K562 (cell line): ENCODE data around the gene RPS10. TPM values are rescaled to one million over a fixed set of nuclear protein-coding genes. Genes with fewer than 3 reads are reported as not detected.

ENCODE experiments used
- ASH1L ChIP-seq: fragments of 450-650 bp; IDR thresholded peaks from 2 replicates; pipeline ENCODE4 v1.6.1; 2018; ENCODE audit warnings: borderline replicate concordance, mild to moderate bottlenecking, low read depth; ENCODE audit not compliant: partially characterized antibody
- ERF ChIP-seq: fragments of 450-650 bp; formaldehyde crosslinking; IDR thresholded peaks from 2 replicates; pipeline ENCODE4 v1.4.0; 2020; ENCODE audit warnings: mild to moderate bottlenecking, mixed read lengths
- GABPB2 ChIP-seq: fragments of 250-450 bp; sonication (Bioruptor Pico); conservative IDR thresholded peaks from 2 replicates; pipeline ENCODE4 v1.5.1; 2021; ENCODE audit warnings: mild to moderate bottlenecking
- HOXB6 ChIP-seq: fragments of 250-450 bp; sonication (Bioruptor Pico); IDR thresholded peaks from 2 replicates; pipeline ENCODE4 v1.5.1; 2022; ENCODE audit warnings: mild to moderate bottlenecking, borderline replicate concordance
- KLF1 ChIP-seq: fragments of 450-650 bp; IDR thresholded peaks from 2 replicates; pipeline ENCODE4 v1.6.1; 2016; ENCODE audit warnings: missing genetic modification characterization, missing compliant biosample characterization
- KLF10 ChIP-seq: fragments of 250-450 bp; sonication (Bioruptor Pico); IDR thresholded peaks from 2 replicates; pipeline ENCODE4 v1.6.1; 2021; ENCODE audit warnings: matching md5 sums
- LEF1 ChIP-seq: fragments of 450-650 bp; IDR thresholded peaks from 2 replicates; pipeline ENCODE4 v1.6.1; 2016; ENCODE audit warnings: mild to moderate bottlenecking
- NFIC ChIP-seq: fragments of 450-650 bp; IDR thresholded peaks from 2 replicates; pipeline ENCODE4 v1.6.1; 2017; ENCODE audit warnings: mild to moderate bottlenecking, inconsistent platforms
- ZNF282 ChIP-seq: sonication (generic); formaldehyde crosslinking; IDR thresholded peaks from 2 replicates; pipeline ENCODE4 v1.8.1; 2023; ENCODE audit warnings: missing genetic modification reagents
- polyA plus RNA-seq, 8 experiments: library from polyadenylated mRNA; depleted of rRNA in 4 of 8; stranded (reverse) in 5 of 8; unstranded in 3 of 8; fragments of >200 nt; fragmentation: Nextera tagmentation in 2 of 8; fragmentation: Illumina TruSeq in 1 of 8; extraction: Ambion mirVana in 2 of 8; extraction: Trizol in 1 of 8; gene quantifications; 2 replicates each; pipeline versions ENCODE4 v1.2.1 to v1.2.3, GENCODE V29; 2011 to 2014; ENCODE audit warnings: inconsistent platforms in 1 of 8, missing spikeins in 1 of 8
- total RNA-seq, 7 experiments: library from RNA; depleted of rRNA in 6 of 7; stranded (reverse); fragments of >200 nt in 6 of 7; fragmentation: Illumina TruSeq in 2 of 7; extraction: Trizol in 2 of 7; gene quantifications; 2 replicates each; pipeline versions ENCODE4 v1.2.1 to v1.2.3, GENCODE V29; 2011 to 2021; ENCODE audit warnings: low replicate concordance in 1 of 7
- TF ChIP-seq, protein P1 (sequence below): fragments of 450-650 bp; IDR thresholded peaks from 2 replicates; pipeline ENCODE4 v1.6.1; 2016; ENCODE audit warnings: low read depth
- TF ChIP-seq, protein P2 (sequence below): fragments of 450-650 bp; IDR thresholded peaks from 2 replicates; pipeline ENCODE4 v1.6.1; 2017; ENCODE audit warnings: antibody characterized with exemption, mild to moderate bottlenecking
- TF ChIP-seq, protein P3 (sequence below): IDR thresholded peaks from 3 replicates; pipeline ENCODE4 v1.6.1; 2011; ENCODE audit warnings: borderline replicate concordance, mild to moderate bottlenecking, moderate library complexity; ENCODE audit not compliant: insufficient read length; ENCODE audit errors: extremely low read depth

RPS10 gene
- total and polyA plus RNA-seq, 9 of the 15 experiments (the other 6 are each of a cell fraction or from before 2014, with no cell fraction given), result 2,680 to 5,251 (median 3,876) TPM

DNA sequence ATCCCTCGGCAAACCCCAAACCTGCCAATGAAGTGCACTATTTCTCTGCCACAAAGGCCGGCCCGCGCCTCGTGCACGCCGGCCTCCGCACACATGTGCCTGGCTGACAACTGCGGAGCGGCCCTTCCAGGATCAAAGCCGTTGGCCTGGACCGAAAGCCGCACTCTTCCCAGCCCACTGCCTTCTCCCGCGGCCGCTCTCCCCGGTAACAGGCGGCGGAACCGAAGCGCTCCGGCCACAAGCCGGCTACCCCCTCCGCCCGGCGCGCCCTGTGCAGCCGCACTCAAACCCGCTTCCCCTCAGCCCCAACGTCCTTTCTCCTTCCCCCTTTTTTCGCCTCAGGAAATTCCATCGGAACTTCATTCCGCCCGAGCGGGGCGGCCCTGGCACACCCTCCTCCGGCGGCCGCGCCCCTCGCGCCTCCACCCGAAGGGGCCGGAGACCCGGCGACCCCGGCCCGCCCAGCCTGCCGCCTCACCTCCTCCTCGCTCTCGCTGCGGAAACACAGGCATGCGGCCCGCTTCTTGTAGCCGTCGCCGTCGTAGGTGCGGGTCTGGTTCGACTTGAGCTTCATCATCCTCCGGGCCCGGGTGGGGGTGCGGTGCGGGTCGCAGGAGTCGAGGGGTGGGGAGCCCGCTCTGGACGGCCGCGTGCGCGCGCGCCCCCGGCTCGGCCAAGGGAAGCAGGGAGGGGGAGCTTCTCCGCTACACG is 33.9 kb downstream of the RPS10 start (continued):
- TF ChIP-seq, protein P1, sequence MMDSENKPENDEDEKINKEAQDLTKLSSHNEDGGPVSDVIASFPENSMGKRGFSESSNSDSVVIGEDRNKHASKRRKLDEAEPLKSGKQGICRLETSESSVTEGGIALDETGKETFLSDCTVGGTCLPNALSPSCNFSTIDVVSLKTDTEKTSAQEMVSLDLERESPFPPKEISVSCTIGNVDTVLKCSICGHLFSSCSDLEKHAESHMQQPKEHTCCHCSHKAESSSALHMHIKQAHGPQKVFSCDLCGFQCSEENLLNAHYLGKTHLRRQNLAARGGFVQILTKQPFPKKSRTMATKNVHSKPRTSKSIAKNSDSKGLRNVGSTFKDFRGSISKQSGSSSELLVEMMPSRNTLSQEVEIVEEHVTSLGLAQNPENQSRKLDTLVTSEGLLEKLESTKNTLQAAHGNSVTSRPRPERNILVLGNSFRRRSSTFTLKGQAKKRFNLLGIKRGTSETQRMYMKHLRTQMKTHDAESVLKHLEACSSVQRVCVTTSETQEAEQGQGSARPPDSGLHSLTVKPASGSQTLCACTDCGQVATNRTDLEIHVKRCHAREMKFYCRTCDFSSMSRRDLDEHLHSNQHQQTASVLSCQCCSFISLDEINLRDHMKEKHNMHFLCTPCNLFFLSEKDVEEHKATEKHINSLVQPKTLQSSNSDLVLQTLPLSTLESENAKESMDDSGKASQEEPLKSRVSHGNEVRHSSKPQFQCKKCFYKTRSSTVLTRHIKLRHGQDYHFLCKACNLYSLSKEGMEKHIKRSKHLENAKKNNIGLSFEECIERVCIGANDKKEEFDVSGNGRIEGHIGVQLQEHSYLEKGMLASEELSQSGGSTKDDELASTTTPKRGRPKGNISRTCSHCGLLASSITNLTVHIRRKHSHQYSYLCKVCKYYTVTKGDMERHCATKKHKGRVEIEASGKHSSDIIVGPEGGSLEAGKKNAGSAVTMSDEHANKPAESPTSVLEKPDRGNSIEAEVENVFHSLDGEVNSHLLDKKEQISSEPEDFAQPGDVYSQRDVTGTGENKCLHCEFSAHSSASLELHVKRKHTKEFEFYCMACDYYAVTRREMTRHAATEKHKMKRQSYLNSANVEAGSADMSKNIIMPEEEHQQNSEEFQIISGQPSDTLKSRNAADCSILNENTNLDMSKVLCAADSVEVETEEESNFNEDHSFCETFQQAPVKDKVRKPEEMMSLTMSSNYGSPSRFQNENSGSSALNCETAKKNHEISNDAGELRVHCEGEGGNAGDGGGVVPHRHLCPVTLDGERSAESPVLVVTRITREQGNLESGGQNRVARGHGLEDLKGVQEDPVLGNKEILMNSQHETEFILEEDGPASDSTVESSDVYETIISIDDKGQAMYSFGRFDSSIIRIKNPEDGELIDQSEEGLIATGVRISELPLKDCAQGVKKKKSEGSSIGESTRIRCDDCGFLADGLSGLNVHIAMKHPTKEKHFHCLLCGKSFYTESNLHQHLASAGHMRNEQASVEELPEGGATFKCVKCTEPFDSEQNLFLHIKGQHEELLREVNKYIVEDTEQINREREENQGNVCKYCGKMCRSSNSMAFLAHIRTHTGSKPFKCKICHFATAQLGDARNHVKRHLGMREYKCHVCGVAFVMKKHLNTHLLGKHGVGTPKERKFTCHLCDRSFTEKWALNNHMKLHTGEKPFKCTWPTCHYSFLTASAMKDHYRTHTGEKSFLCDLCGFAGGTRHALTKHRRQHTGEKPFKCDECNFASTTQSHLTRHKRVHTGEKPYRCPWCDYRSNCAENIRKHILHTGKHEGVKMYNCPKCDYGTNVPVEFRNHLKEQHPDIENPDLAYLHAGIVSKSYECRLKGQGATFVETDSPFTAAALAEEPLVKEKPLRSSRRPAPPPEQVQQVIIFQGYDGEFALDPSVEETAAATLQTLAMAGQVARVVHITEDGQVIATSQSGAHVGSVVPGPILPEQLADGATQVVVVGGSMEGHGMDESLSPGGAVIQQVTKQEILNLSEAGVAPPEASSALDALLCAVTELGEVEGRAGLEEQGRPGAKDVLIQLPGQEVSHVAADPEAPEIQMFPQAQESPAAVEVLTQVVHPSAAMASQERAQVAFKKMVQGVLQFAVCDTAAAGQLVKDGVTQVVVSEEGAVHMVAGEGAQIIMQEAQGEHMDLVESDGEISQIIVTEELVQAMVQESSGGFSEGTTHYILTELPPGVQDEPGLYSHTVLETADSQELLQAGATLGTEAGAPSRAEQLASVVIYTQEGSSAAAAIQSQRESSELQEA, result no peak
- TF ChIP-seq, protein P2, sequence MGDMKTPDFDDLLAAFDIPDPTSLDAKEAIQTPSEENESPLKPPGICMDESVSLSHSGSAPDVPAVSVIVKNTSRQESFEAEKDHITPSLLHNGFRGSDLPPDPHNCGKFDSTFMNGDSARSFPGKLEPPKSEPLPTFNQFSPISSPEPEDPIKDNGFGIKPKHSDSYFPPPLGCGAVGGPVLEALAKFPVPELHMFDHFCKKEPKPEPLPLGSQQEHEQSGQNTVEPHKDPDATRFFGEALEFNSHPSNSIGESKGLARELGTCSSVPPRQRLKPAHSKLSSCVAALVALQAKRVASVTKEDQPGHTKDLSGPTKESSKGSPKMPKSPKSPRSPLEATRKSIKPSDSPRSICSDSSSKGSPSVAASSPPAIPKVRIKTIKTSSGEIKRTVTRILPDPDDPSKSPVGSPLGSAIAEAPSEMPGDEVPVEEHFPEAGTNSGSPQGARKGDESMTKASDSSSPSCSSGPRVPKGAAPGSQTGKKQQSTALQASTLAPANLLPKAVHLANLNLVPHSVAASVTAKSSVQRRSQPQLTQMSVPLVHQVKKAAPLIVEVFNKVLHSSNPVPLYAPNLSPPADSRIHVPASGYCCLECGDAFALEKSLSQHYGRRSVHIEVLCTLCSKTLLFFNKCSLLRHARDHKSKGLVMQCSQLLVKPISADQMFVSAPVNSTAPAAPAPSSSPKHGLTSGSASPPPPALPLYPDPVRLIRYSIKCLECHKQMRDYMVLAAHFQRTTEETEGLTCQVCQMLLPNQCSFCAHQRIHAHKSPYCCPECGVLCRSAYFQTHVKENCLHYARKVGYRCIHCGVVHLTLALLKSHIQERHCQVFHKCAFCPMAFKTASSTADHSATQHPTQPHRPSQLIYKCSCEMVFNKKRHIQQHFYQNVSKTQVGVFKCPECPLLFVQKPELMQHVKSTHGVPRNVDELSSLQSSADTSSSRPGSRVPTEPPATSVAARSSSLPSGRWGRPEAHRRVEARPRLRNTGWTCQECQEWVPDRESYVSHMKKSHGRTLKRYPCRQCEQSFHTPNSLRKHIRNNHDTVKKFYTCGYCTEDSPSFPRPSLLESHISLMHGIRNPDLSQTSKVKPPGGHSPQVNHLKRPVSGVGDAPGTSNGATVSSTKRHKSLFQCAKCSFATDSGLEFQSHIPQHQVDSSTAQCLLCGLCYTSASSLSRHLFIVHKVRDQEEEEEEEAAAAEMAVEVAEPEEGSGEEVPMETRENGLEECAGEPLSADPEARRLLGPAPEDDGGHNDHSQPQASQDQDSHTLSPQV, result peak; percentile 62
- TF ChIP-seq KLF10 (CRISPR knock-in tag) (no peak), HOXB6 (CRISPR knock-in tag) (no peak), ASH1L (no peak), ERF (CRISPR knock-in tag) (no peak), ZNF282 (CRISPR knock-in tag) (no peak; the same call in 1 of the 2 replicates), KLF1 (tag) (0 out of 2 replicates have a peak, but pooled peaks have one; percentile 17), GABPB2 (CRISPR knock-in tag) (no peak), NFIC (peak; percentile 48; the same call in 1 of the 2 replicates), LEF1 (0 out of 2 replicates have a peak, but pooled peaks have one; percentile 17)
- TF ChIP-seq, protein P3, sequence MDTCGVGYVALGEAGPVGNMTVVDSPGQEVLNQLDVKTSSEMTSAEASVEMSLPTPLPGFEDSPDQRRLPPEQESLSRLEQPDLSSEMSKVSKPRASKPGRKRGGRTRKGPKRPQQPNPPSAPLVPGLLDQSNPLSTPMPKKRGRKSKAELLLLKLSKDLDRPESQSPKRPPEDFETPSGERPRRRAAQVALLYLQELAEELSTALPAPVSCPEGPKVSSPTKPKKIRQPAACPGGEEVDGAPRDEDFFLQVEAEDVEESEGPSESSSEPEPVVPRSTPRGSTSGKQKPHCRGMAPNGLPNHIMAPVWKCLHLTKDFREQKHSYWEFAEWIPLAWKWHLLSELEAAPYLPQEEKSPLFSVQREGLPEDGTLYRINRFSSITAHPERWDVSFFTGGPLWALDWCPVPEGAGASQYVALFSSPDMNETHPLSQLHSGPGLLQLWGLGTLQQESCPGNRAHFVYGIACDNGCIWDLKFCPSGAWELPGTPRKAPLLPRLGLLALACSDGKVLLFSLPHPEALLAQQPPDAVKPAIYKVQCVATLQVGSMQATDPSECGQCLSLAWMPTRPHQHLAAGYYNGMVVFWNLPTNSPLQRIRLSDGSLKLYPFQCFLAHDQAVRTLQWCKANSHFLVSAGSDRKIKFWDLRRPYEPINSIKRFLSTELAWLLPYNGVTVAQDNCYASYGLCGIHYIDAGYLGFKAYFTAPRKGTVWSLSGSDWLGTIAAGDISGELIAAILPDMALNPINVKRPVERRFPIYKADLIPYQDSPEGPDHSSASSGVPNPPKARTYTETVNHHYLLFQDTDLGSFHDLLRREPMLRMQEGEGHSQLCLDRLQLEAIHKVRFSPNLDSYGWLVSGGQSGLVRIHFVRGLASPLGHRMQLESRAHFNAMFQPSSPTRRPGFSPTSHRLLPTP, result no peak
